K562 (cell line): ENCODE measurements around the gene YJU2. TPM values are rescaled to one million over a fixed set of nuclear protein-coding genes. Genes with fewer than 3 reads are reported as not detected.

Source experiments
- BCOR ChIP-seq: fragments of 450-650 bp; IDR thresholded peaks from 2 replicates; pipeline ENCODE4 v1.6.1; 2016
- BRCA1 ChIP-seq, 2 experiments: fragments of 450-650 bp in 1 of 2; sonication (generic) in 1 of 2; formaldehyde crosslinking in 1 of 2; IDR thresholded peaks; 2 replicates each; pipeline versions ENCODE4 v1.5.0 to v1.6.1; 2017 to 2020; ENCODE audit warnings: mild to moderate bottlenecking in 1 of 2, missing genetic modification reagents in 1 of 2
- CBX5 ChIP-seq: IDR thresholded peaks from 2 replicates; pipeline ENCODE4 v1.6.1; 2014; ENCODE audit warnings: low read depth, borderline replicate concordance
- CHD2 ChIP-seq: IDR thresholded peaks from 2 replicates; pipeline ENCODE4 v1.6.1; 2011; ENCODE audit warnings: low read depth, low read length
- COPS2 ChIP-seq: fragments of 450-650 bp; conservative IDR thresholded peaks from 2 replicates; pipeline ENCODE4 v1.6.1; 2016; ENCODE audit warnings: mild to moderate bottlenecking, moderate library complexity
- KLF6 ChIP-seq: fragments of 250-450 bp; sonication (Bioruptor Pico); IDR thresholded peaks from 2 replicates; pipeline ENCODE4 v1.4.0; 2020; ENCODE audit warnings: mild to moderate bottlenecking, moderate library complexity, borderline replicate concordance
- MCM3 ChIP-seq: fragments of 450-650 bp; IDR thresholded peaks from 2 replicates; pipeline ENCODE4 v1.6.1; 2016
- ZC3H4 ChIP-seq: sonication (generic); formaldehyde crosslinking; IDR thresholded peaks from 2 replicates; pipeline ENCODE4 v1.9.0; 2021; ENCODE audit warnings: missing genetic modification reagents, borderline replicate concordance
- ZNF561 ChIP-seq: fragments of 450-650 bp; formaldehyde crosslinking; conservative IDR thresholded peaks from 2 replicates; pipeline ENCODE4 v1.4.0; 2020; ENCODE audit warnings: mild to moderate bottlenecking, moderate library complexity
- polyA plus RNA-seq, 8 experiments: library from polyadenylated mRNA; depleted of rRNA in 4 of 8; stranded (reverse) in 5 of 8; unstranded in 3 of 8; fragments of >200 nt; fragmentation: Nextera tagmentation in 2 of 8; fragmentation: Illumina TruSeq in 1 of 8; extraction: Ambion mirVana in 2 of 8; extraction: Trizol in 1 of 8; gene quantifications; 2 replicates each; pipeline versions ENCODE4 v1.2.1 to v1.2.3, GENCODE V29; 2011 to 2014; ENCODE audit warnings: inconsistent platforms in 1 of 8, missing spikeins in 1 of 8
- total RNA-seq, 7 experiments: library from RNA; depleted of rRNA in 6 of 7; stranded (reverse); fragments of >200 nt in 6 of 7; fragmentation: Illumina TruSeq in 2 of 7; extraction: Trizol in 2 of 7; gene quantifications; 2 replicates each; pipeline versions ENCODE4 v1.2.1 to v1.2.3, GENCODE V29; 2011 to 2021; ENCODE audit warnings: low replicate concordance in 1 of 7
- TF ChIP-seq, protein P1 (sequence below): IDR thresholded peaks from 2 replicates; pipeline ENCODE4 v1.6.1; 2012; ENCODE audit warnings: low read depth, low read length, improper control_type of control experiment, borderline replicate concordance
- TF ChIP-seq, protein P2 (sequence below): fragments of 450-650 bp; formaldehyde crosslinking; IDR thresholded peaks from 2 replicates; pipeline ENCODE4 v1.4.0; 2020; ENCODE audit warnings: mild to moderate bottlenecking, moderate library complexity
- TF ChIP-seq, protein P3 (sequence below): sonication (generic); formaldehyde crosslinking; IDR thresholded peaks from 2 replicates; pipeline ENCODE4 v1.8.0; 2022; ENCODE audit warnings: mild to moderate bottlenecking, missing genetic modification reagents, borderline replicate concordance
- TF ChIP-seq, protein P4 (sequence below): sonication (generic); formaldehyde crosslinking; IDR thresholded peaks from 2 replicates; pipeline ENCODE4 v1.8.1; 2023; ENCODE audit warnings: mild to moderate bottlenecking, missing genetic modification reagents
- TF ChIP-seq, protein P5 (sequence below): fragments of 450-650 bp; formaldehyde crosslinking; conservative IDR thresholded peaks from 2 replicates; pipeline ENCODE4 v1.4.0; 2022; ENCODE audit warnings: mild to moderate bottlenecking, missing genetic modification characterization
- TF ChIP-seq, protein P6 (sequence below): fragments of 150-350 bp; conservative IDR thresholded peaks from 2 replicates; pipeline ENCODE4 v1.6.1; 2014; ENCODE audit warnings: low read length

Gene YJU2
- total and polyA plus RNA-seq, 9 of the 15 experiments (the other 6 are each of a cell fraction or from before 2014, with no cell fraction given) = 0.41 to 34.9 (median 19.3) TPM

DNA sequence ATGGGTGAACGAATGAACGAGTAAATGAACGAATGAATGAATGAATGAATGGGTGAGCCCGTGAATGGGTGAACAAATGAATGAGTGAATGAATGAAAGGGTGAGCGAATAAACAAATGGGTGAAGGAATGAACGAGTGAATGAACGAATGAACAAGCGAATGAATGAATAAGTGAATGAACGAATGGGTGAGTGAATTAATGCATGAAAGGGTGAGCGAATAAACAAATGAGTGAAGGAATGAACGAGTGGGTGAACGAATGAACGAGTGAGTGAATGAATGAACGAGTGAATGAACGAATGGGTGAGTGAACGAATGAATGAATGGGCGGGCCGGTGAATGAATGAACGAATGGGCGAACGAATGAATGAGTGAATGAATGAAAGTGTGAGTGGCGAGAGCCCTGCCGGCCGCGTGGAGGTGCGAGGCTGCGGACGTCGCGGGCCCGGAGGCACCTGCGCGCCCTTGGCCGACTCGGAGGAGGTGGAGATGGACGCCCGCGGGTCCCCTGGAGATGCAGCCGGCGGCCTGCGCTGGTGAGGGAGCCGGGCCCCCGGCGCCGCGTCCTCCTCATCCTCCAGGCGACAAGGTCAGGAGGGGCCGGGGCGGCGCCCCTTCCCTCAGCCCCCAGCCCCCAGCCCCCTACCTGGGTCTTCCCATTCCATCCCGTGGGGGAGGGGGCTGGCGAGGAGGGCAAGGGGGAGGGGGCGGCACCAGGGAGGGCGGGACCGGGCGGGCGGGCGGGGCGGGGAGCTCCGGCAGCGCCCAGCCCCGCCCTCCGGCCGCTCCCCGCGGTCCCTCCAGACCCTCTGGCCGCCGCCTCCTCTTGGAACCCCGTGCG is 49.0 kb upstream of the YJU2 start (continued):
- TF ChIP-seq, protein P1, sequence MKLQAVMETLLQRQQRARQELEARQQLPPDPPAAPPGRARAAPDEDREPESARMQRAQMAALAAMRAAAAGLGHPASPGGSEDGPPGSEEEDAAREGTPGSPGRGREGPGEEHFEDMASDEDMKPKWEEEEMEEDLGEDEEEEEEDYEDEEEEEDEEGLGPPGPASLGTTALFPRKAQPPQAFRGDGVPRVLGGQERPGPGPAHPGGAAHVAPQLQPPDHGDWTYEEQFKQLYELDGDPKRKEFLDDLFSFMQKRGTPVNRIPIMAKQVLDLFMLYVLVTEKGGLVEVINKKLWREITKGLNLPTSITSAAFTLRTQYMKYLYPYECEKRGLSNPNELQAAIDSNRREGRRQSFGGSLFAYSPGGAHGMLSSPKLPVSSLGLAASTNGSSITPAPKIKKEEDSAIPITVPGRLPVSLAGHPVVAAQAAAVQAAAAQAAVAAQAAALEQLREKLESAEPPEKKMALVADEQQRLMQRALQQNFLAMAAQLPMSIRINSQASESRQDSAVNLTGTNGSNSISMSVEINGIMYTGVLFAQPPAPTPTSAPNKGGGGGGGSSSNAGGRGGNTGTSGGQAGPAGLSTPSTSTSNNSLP = no peak
- TF ChIP-seq, protein P2, sequence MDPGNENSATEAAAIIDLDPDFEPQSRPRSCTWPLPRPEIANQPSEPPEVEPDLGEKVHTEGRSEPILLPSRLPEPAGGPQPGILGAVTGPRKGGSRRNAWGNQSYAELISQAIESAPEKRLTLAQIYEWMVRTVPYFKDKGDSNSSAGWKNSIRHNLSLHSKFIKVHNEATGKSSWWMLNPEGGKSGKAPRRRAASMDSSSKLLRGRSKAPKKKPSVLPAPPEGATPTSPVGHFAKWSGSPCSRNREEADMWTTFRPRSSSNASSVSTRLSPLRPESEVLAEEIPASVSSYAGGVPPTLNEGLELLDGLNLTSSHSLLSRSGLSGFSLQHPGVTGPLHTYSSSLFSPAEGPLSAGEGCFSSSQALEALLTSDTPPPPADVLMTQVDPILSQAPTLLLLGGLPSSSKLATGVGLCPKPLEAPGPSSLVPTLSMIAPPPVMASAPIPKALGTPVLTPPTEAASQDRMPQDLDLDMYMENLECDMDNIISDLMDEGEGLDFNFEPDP = no peak
- TF ChIP-seq COPS2 (no peak), ZC3H4 (CRISPR knock-in tag) (no peak), BCOR (peak; percentile 94), KLF6 (CRISPR knock-in tag) (no peak), MCM3 (no peak), BRCA1 (IDR thresholded peaks at IDR 0.05) (no peak), BRCA1 (CRISPR knock-in tag; IDR thresholded peaks at IDR 0.05) (no peak), CBX5 (no peak), ZNF561 (no peak), CHD2 (no peak)
- TF ChIP-seq, protein P3, sequence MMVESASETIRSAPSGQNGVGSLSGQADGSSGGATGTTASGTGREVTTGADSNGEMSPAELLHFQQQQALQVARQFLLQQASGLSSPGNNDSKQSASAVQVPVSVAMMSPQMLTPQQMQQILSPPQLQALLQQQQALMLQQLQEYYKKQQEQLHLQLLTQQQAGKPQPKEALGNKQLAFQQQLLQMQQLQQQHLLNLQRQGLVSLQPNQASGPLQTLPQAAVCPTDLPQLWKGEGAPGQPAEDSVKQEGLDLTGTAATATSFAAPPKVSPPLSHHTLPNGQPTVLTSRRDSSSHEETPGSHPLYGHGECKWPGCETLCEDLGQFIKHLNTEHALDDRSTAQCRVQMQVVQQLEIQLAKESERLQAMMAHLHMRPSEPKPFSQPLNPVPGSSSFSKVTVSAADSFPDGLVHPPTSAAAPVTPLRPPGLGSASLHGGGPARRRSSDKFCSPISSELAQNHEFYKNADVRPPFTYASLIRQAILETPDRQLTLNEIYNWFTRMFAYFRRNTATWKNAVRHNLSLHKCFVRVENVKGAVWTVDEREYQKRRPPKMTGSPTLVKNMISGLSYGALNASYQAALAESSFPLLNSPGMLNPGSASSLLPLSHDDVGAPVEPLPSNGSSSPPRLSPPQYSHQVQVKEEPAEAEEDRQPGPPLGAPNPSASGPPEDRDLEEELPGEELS (CRISPR knock-in tag) = 0 out of 2 replicates have a peak, but pooled peaks have one; percentile 62
- TF ChIP-seq, protein P4, sequence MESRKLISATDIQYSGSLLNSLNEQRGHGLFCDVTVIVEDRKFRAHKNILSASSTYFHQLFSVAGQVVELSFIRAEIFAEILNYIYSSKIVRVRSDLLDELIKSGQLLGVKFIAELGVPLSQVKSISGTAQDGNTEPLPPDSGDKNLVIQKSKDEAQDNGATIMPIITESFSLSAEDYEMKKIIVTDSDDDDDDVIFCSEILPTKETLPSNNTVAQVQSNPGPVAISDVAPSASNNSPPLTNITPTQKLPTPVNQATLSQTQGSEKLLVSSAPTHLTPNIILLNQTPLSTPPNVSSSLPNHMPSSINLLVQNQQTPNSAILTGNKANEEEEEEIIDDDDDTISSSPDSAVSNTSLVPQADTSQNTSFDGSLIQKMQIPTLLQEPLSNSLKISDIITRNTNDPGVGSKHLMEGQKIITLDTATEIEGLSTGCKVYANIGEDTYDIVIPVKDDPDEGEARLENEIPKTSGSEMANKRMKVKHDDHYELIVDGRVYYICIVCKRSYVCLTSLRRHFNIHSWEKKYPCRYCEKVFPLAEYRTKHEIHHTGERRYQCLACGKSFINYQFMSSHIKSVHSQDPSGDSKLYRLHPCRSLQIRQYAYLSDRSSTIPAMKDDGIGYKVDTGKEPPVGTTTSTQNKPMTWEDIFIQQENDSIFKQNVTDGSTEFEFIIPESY (CRISPR knock-in tag) = no peak; the same call in 1 of the 2 replicates
- TF ChIP-seq, protein P5, sequence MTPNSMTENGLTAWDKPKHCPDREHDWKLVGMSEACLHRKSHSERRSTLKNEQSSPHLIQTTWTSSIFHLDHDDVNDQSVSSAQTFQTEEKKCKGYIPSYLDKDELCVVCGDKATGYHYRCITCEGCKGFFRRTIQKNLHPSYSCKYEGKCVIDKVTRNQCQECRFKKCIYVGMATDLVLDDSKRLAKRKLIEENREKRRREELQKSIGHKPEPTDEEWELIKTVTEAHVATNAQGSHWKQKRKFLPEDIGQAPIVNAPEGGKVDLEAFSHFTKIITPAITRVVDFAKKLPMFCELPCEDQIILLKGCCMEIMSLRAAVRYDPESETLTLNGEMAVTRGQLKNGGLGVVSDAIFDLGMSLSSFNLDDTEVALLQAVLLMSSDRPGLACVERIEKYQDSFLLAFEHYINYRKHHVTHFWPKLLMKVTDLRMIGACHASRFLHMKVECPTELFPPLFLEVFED = no peak
- TF ChIP-seq, protein P6, sequence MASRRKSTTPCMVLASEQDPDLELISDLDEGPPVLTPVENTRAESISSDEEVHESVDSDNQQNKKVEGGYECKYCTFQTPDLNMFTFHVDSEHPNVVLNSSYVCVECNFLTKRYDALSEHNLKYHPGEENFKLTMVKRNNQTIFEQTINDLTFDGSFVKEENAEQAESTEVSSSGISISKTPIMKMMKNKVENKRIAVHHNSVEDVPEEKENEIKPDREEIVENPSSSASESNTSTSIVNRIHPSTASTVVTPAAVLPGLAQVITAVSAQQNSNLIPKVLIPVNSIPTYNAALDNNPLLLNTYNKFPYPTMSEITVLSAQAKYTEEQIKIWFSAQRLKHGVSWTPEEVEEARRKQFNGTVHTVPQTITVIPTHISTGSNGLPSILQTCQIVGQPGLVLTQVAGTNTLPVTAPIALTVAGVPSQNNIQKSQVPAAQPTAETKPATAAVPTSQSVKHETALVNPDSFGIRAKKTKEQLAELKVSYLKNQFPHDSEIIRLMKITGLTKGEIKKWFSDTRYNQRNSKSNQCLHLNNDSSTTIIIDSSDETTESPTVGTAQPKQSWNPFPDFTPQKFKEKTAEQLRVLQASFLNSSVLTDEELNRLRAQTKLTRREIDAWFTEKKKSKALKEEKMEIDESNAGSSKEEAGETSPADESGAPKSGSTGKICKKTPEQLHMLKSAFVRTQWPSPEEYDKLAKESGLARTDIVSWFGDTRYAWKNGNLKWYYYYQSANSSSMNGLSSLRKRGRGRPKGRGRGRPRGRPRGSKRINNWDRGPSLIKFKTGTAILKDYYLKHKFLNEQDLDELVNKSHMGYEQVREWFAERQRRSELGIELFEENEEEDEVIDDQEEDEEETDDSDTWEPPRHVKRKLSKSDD = no peak
